ENCODE results near the gene PCDH9.

The PCDH9 gene

DNA sequence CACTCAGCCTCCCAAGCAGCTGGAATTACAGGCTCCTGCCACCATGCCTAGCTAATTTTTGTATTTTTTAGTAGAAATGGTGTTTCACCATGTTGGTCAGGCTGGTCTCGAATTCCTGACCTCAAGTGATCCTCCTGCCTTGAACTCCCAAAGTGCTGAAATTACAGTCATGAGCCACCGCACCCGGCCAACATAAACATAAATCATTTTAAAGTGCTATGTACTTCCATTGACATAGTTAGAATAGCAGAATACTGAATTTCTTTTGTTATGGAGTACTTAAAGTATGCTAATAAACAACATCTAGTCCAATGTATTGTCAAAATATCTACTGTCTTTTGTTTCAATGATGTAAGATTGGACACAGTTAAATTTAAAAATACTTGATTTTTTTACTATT, 539.0 kb downstream of the PCDH9 start:
- no peak for DNase-seq
- H3K23ac ChIP-seq (ENCODE audit: low read length) = no peak overlapping the region
- H3K4me1 ChIP-seq (ENCODE audit: control insufficient read depth in 1 of 2, insufficient read depth in 2 of 2, low read length in 2 of 2) = no peaks in the 10 kb centered on the region
- no peaks in the 10 kb centered on the region for H3K27me3 ChIP-seq (ENCODE audit: insufficient read depth, low read length)
- H3K27ac ChIP-seq (ENCODE audit: low read depth, low read length) = no peak overlapping the region
- no peaks in the 10 kb centered on the region for H3K79me2 ChIP-seq (ENCODE audit: control insufficient read depth, insufficient read depth, low read length, poor library complexity)
- H3K4me2 ChIP-seq (ENCODE audit: low read length) = no peak overlapping the region
- no peaks in the 10 kb centered on the region for H3K9me3 ChIP-seq (ENCODE audit: insufficient read depth, low read depth, low read length)
- no peak overlapping the region for H4K12ac ChIP-seq (ENCODE audit: low read depth, low read length)
- H2AFZ ChIP-seq (ENCODE audit: insufficient read depth, low read length, poor library complexity) = no peak overlapping the region
- H3K36me3 ChIP-seq (ENCODE audit: control insufficient read depth in 1 of 2, insufficient read depth in 2 of 2, low read length in 2 of 2) = no peaks in the 10 kb centered on the region
- H3K4me3 ChIP-seq (ENCODE audit: low read depth, low read length) = no peak overlapping the region
- no peak overlapping the region for H3K9ac ChIP-seq (ENCODE audit: low read length)
- no peak overlapping the region for H3K18ac ChIP-seq (ENCODE audit: low read length)
- no peak overlapping the region for H2BK5ac ChIP-seq (ENCODE audit: low read depth, low read length, poor library complexity)
- H2AK5ac ChIP-seq (ENCODE audit: low read length) = no peak overlapping the region
- no peak overlapping the region for H2BK12ac ChIP-seq (ENCODE audit: low read length)
- H2BK120ac ChIP-seq (ENCODE audit: insufficient read depth, low read length, poor library complexity) = no peak overlapping the region
- no peak overlapping the region for H4K8ac ChIP-seq (ENCODE audit: low read depth, low read length)
- H3K4ac ChIP-seq (ENCODE audit: low read depth, low read length) = no peak overlapping the region
- H3K79me1 ChIP-seq (ENCODE audit: low read length) = no peaks in the 10 kb centered on the region
- H4K91ac ChIP-seq (ENCODE audit: low read depth, low read length) = no peak overlapping the region
- H3K14ac ChIP-seq (ENCODE audit: low read length) = no peak overlapping the region
- WGBS (ENCODE audit: extremely low coverage, insufficient coverage, insufficient read length) = no CpG with 5 or more reads among the region's 3 CpGs

DNA sequence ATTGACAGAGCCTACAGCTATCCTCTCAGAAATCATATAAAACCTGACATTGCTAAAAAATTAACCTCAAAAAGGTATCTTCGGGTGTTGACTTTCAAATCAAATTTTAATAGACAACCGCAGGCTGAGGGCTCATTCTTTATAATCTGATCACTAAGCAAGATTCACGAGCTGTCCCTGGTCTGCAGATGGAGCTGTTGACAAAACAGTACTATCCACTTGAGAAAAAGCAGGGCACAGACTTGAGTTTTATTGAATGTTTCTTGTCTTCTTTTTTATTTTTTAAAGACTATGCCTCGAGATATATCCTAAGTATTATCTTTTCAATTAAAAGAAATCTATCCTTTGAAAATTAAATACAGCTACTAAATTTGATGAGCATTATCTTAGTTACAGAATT, 540.5 kb downstream of the PCDH9 start:
- Histone ChIP-seq H3K79me2 (ENCODE audit: control insufficient read depth, insufficient read depth, low read length, poor library complexity) (no peaks in the 10 kb centered on the region), H2BK120ac (ENCODE audit: insufficient read depth, low read length, poor library complexity) (no peak overlapping the region), H3K9me3 (ENCODE audit: insufficient read depth, low read depth, low read length) (peaks cover 5% of the 10 kb centered on the region), H3K36me3 (ENCODE audit: control insufficient read depth in 1 of 2, insufficient read depth in 2 of 2, low read length in 2 of 2) (peaks cover 0 to 2% of the 10 kb centered on the region in 2 experiments), H4K91ac (ENCODE audit: low read depth, low read length) (no peak overlapping the region), H3K9ac (ENCODE audit: low read length) (no peak overlapping the region), H3K23ac (ENCODE audit: low read length) (no peak overlapping the region), H2BK12ac (ENCODE audit: low read length) (no peak overlapping the region), H2AFZ (ENCODE audit: insufficient read depth, low read length, poor library complexity) (no peak overlapping the region), H4K8ac (ENCODE audit: low read depth, low read length) (no peak overlapping the region), H3K14ac (ENCODE audit: low read length) (no peak overlapping the region), H2BK5ac (ENCODE audit: low read depth, low read length, poor library complexity) (no peak overlapping the region), H3K27me3 (ENCODE audit: insufficient read depth, low read length) (no peaks in the 10 kb centered on the region), H4K12ac (ENCODE audit: low read depth, low read length) (no peak overlapping the region), H2AK5ac (ENCODE audit: low read length) (no peak overlapping the region), H3K4ac (ENCODE audit: low read depth, low read length) (no peak overlapping the region), H3K18ac (ENCODE audit: low read length) (no peak overlapping the region), H3K4me2 (ENCODE audit: low read length) (no peak overlapping the region), H3K79me1 (ENCODE audit: low read length) (no peaks in the 10 kb centered on the region), H3K27ac (ENCODE audit: low read depth, low read length) (no peak overlapping the region), H3K4me3 (ENCODE audit: low read depth, low read length) (no peak overlapping the region), H3K4me1 (ENCODE audit: control insufficient read depth in 1 of 2, insufficient read depth in 2 of 2, low read length in 2 of 2) (no peaks in the 10 kb centered on the region)
- WGBS (ENCODE audit: extremely low coverage, insufficient coverage, insufficient read length) = no CpG with 5 or more reads among the region's 4 CpGs
- no peak for DNase-seq

DNA sequence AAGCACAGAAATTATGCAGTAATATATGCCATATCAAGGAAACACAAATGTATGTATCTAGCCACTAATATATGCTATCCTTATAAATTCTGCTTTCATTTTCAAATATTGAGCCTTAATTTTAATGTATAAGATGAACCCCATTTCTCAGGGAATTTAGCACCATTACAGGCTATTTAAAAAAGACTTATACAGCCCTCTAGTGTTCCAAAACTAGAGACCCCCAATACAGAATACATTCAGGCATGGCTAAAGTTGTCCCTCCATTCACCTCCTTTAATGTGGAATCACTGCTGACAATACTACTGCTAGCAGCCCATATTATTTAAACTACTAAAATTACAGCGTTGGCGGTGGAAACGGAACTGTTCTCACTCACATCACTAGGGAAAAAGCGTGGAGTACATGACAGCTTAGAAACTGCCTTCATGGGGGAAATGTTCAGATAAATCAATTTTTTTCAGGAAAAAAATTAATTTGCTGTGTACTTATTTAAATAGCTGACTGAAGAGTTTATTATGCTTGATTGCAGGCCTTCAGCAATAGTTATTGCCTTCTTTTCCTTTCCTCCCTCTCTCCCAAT, 541.0 kb downstream of the PCDH9 start:
- Histone ChIP-seq H2BK120ac (ENCODE audit: insufficient read depth, low read length, poor library complexity) (no peak overlapping the region), H3K23ac (ENCODE audit: low read length) (no peak overlapping the region), H3K18ac (ENCODE audit: low read length) (no peak overlapping the region), H3K79me1 (ENCODE audit: low read length) (no peaks in the 10 kb centered on the region), H3K36me3 (ENCODE audit: control insufficient read depth in 1 of 2, insufficient read depth in 2 of 2, low read length in 2 of 2) (peaks cover 0 to 2% of the 10 kb centered on the region in 2 experiments), H3K79me2 (ENCODE audit: control insufficient read depth, insufficient read depth, low read length, poor library complexity) (no peaks in the 10 kb centered on the region), H3K4me1 (ENCODE audit: control insufficient read depth in 1 of 2, insufficient read depth in 2 of 2, low read length in 2 of 2) (no peaks in the 10 kb centered on the region), H2AFZ (ENCODE audit: insufficient read depth, low read length, poor library complexity) (no peak overlapping the region), H4K8ac (ENCODE audit: low read depth, low read length) (no peak overlapping the region), H3K27ac (ENCODE audit: low read depth, low read length) (no peak overlapping the region), H3K27me3 (ENCODE audit: insufficient read depth, low read length) (no peaks in the 10 kb centered on the region), H4K91ac (ENCODE audit: low read depth, low read length) (no peak overlapping the region), H3K4me3 (ENCODE audit: low read depth, low read length) (no peak overlapping the region), H3K9me3 (ENCODE audit: insufficient read depth, low read depth, low read length) (peaks cover 5% of the 10 kb centered on the region), H2BK12ac (ENCODE audit: low read length) (no peak overlapping the region), H2AK5ac (ENCODE audit: low read length) (no peak overlapping the region), H3K9ac (ENCODE audit: low read length) (no peak overlapping the region), H3K4me2 (ENCODE audit: low read length) (no peak overlapping the region), H4K12ac (ENCODE audit: low read depth, low read length) (no peak overlapping the region), H3K14ac (ENCODE audit: low read length) (no peak overlapping the region), H3K4ac (ENCODE audit: low read depth, low read length) (no peak overlapping the region), H2BK5ac (ENCODE audit: low read depth, low read length, poor library complexity) (no peak overlapping the region)
- DNase-seq = no peak
- WGBS (ENCODE audit: extremely low coverage, insufficient coverage, insufficient read length) = no CpG with 5 or more reads among the region's 4 CpGs

DNA sequence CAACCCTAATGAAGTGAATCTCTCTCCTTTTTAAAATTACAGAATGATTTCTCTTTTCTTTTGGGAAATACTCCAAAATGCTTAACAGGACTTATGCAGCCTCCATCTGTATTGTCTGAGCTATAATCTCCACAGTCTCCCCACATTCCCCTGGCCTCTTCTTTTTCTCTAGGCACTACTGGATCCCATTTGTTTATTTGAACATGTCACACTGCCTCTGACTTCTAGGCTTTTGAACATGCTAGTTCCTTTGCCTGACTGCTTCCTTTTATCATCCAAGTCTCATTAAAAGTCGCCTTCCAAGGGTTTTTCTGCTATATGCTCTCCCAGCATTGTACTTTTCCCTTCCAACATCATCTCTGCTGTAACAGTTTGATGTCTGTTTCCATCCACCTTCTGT, 548.7 kb downstream of the PCDH9 start:
- DNase-seq = no peak
- no peaks in the 10 kb centered on the region for H3K79me2 ChIP-seq (ENCODE audit: control insufficient read depth, insufficient read depth, low read length, poor library complexity)
- no peak overlapping the region for H3K23ac ChIP-seq (ENCODE audit: low read length)
- no peak overlapping the region for H2AFZ ChIP-seq (ENCODE audit: insufficient read depth, low read length, poor library complexity)
- WGBS (ENCODE audit: extremely low coverage, insufficient coverage, insufficient read length) = no CpG with 5 or more reads among the region's 1 CpG
- H2BK120ac ChIP-seq (ENCODE audit: insufficient read depth, low read length, poor library complexity) = no peak overlapping the region
- H3K9me3 ChIP-seq (ENCODE audit: insufficient read depth, low read depth, low read length) = peaks cover 5% of the 10 kb centered on the region
- H3K27ac ChIP-seq (ENCODE audit: low read depth, low read length) = no peak overlapping the region
- H3K4me3 ChIP-seq (ENCODE audit: low read depth, low read length) = no peak overlapping the region
- H3K4me2 ChIP-seq (ENCODE audit: low read length) = no peak overlapping the region
- no peak overlapping the region for H3K14ac ChIP-seq (ENCODE audit: low read length)
- H4K8ac ChIP-seq (ENCODE audit: low read depth, low read length) = no peak overlapping the region
- no peak overlapping the region for H3K9ac ChIP-seq (ENCODE audit: low read length)
- H2AK5ac ChIP-seq (ENCODE audit: low read length) = no peak overlapping the region
- H3K79me1 ChIP-seq (ENCODE audit: low read length) = no peaks in the 10 kb centered on the region
- H2BK12ac ChIP-seq (ENCODE audit: low read length) = no peak overlapping the region
- no peak overlapping the region for H2BK5ac ChIP-seq (ENCODE audit: low read depth, low read length, poor library complexity)
- H4K91ac ChIP-seq (ENCODE audit: low read depth, low read length) = no peak overlapping the region
- no peak overlapping the region for H3K18ac ChIP-seq (ENCODE audit: low read length)
- H3K27me3 ChIP-seq (ENCODE audit: insufficient read depth, low read length) = no peaks in the 10 kb centered on the region
- H3K36me3 ChIP-seq (ENCODE audit: control insufficient read depth in 1 of 2, insufficient read depth in 2 of 2, low read length in 2 of 2) = peaks cover 0 to 2% of the 10 kb centered on the region in 2 experiments
- no peak overlapping the region for H4K12ac ChIP-seq (ENCODE audit: low read depth, low read length)
- no peak overlapping the region for H3K4ac ChIP-seq (ENCODE audit: low read depth, low read length)
- H3K4me1 ChIP-seq (ENCODE audit: control insufficient read depth in 1 of 2, insufficient read depth in 2 of 2, low read length in 2 of 2) = no peaks in the 10 kb centered on the region

All from trophoblast cell (in vitro differentiated cells and primary cell).